ENCODE measurements around the gene TUT7.

TUT7 gene

DNA sequence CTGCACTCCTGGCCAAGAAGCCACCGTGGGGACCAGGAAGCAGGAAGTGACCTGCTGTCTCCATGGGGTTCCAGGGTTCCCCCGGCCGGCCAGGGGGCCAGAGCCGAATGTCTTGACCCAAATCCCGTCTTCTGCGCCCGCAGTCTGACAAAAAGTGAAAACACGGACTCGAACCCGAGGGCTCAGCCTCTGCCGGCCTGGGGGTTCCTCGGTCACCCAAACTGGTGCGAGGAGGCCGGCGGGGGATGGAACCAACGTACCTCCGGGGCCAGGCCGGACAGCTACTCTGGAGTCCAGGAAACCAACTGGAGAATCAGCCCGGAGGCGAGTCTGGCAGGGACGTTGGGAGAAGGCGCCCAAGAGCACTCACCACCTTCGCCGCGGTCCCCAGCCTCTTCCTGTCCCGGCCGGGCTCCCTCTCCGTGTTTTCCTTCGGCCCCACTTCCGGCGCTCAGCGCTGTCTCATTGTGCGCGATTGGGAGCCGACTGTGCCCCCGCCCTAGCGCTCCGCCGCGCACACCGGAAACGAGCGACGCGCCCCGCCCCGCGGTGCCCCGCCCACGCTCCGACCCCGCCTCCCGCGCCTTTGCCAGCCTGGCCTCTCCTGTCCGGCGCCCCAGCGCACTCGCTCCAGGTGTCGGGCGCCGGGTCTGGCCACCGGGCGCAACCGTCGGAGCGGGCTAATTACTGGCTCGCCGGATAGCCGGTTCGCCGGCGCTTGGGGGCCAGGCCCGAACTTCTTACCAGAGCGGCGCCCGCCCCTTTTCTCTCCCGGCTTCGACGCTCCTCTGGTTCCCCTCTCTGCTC is at the start of gene TUT7 (continued):
- TF ChIP-seq TRIM28 (IDR thresholded peaks at IDR 0.05; ENCODE audit: borderline replicate concordance, low read length) (peak; percentile 49; the same call in 1 of the 2 replicates), ZNF701 (tag by site-specific recombination; IDR thresholded peaks at IDR 0.05) (no peak), SCRT2 (tag by site-specific recombination; IDR thresholded peaks at IDR 0.05) (no peak; the same call in 1 of the 2 replicates), ZNF416 (tag by site-specific recombination; IDR thresholded peaks at IDR 0.05) (no peak), ZNF311 (tag by site-specific recombination; IDR thresholded peaks at IDR 0.05; ENCODE audit: borderline replicate concordance) (no peak), ZNF335 (tag by site-specific recombination; conservative IDR thresholded peaks at IDR 0.05) (peak; percentile 67), ZNF530 (tag by site-specific recombination; IDR thresholded peaks at IDR 0.05; ENCODE audit: low read depth) (no peak), KLF7 (tag by site-specific recombination; IDR thresholded peaks at IDR 0.05; ENCODE audit: borderline replicate concordance) (no peak), ZNF391 (tag by site-specific recombination; IDR thresholded peaks at IDR 0.05; ENCODE audit: borderline replicate concordance, low read depth) (no peak), ZNF214 (tag by site-specific recombination; IDR thresholded peaks at IDR 0.05; ENCODE audit: borderline replicate concordance) (no peak), ZNF121 (tag by site-specific recombination; IDR thresholded peaks at IDR 0.05) (0 out of 2 replicates have a peak, but pooled peaks have one; percentile 44), ZNF791 (tag by site-specific recombination; IDR thresholded peaks at IDR 0.05) (no peak), IKZF3 (tag by site-specific recombination; IDR thresholded peaks at IDR 0.05) (no peak; the same call in 1 of the 2 replicates), GLIS2 (tag by site-specific recombination; IDR thresholded peaks at IDR 0.05) (peak; percentile 93), SP7 (tag by site-specific recombination; IDR thresholded peaks at IDR 0.05) (peak; percentile 83), EGR2 (tag by site-specific recombination; IDR thresholded peaks at IDR 0.05; ENCODE audit: low read depth) (peak; percentile 78), ZNF169 (tag by site-specific recombination; IDR thresholded peaks at IDR 0.05) (no peak)
- TF ChIP-seq, protein P1, sequence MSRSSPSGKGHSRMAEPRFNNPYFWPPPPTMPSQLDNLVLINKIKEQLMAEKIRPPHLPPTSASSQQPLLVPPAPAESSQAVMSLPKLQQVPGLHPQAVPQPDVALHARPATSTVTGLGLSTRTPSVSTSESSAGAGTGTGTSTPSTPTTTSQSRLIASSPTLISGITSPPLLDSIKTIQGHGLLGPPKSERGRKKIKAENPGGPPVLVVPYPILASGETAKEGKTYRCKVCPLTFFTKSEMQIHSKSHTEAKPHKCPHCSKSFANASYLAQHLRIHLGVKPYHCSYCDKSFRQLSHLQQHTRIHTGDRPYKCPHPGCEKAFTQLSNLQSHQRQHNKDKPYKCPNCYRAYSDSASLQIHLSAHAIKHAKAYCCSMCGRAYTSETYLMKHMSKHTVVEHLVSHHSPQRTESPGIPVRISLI (tag by site-specific recombination; IDR thresholded peaks at IDR 0.05), result no peak
- TF ChIP-seq, protein P2, sequence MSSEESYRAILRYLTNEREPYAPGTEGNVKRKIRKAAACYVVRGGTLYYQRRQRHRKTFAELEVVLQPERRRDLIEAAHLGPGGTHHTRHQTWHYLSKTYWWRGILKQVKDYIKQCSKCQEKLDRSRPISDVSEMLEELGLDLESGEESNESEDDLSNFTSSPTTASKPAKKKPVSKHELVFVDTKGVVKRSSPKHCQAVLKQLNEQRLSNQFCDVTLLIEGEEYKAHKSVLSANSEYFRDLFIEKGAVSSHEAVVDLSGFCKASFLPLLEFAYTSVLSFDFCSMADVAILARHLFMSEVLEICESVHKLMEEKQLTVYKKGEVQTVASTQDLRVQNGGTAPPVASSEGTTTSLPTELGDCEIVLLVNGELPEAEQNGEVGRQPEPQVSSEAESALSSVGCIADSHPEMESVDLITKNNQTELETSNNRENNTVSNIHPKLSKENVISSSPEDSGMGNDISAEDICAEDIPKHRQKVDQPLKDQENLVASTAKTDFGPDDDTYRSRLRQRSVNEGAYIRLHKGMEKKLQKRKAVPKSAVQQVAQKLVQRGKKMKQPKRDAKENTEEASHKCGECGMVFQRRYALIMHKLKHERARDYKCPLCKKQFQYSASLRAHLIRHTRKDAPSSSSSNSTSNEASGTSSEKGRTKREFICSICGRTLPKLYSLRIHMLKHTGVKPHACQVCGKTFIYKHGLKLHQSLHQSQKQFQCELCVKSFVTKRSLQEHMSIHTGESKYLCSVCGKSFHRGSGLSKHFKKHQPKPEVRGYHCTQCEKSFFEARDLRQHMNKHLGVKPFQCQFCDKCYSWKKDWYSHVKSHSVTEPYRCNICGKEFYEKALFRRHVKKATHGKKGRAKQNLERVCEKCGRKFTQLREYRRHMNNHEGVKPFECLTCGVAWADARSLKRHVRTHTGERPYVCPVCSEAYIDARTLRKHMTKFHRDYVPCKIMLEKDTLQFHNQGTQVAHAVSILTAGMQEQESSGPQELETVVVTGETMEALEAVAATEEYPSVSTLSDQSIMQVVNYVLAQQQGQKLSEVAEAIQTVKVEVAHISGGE (tag by site-specific recombination; conservative IDR thresholded peaks at IDR 0.05; ENCODE audit: low read depth), result peak; percentile 99
- TF ChIP-seq, protein P3, sequence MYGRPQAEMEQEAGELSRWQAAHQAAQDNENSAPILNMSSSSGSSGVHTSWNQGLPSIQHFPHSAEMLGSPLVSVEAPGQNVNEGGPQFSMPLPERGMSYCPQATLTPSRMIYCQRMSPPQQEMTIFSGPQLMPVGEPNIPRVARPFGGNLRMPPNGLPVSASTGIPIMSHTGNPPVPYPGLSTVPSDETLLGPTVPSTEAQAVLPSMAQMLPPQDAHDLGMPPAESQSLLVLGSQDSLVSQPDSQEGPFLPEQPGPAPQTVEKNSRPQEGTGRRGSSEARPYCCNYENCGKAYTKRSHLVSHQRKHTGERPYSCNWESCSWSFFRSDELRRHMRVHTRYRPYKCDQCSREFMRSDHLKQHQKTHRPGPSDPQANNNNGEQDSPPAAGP (tag by site-specific recombination; IDR thresholded peaks at IDR 0.05), result peak; percentile 93
- TF ChIP-seq, protein P4, sequence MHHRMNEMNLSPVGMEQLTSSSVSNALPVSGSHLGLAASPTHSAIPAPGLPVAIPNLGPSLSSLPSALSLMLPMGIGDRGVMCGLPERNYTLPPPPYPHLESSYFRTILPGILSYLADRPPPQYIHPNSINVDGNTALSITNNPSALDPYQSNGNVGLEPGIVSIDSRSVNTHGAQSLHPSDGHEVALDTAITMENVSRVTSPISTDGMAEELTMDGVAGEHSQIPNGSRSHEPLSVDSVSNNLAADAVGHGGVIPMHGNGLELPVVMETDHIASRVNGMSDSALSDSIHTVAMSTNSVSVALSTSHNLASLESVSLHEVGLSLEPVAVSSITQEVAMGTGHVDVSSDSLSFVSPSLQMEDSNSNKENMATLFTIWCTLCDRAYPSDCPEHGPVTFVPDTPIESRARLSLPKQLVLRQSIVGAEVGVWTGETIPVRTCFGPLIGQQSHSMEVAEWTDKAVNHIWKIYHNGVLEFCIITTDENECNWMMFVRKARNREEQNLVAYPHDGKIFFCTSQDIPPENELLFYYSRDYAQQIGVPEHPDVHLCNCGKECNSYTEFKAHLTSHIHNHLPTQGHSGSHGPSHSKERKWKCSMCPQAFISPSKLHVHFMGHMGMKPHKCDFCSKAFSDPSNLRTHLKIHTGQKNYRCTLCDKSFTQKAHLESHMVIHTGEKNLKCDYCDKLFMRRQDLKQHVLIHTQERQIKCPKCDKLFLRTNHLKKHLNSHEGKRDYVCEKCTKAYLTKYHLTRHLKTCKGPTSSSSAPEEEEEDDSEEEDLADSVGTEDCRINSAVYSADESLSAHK (tag by site-specific recombination; IDR thresholded peaks at IDR 0.05), result no peak
- TF ChIP-seq, protein P5, sequence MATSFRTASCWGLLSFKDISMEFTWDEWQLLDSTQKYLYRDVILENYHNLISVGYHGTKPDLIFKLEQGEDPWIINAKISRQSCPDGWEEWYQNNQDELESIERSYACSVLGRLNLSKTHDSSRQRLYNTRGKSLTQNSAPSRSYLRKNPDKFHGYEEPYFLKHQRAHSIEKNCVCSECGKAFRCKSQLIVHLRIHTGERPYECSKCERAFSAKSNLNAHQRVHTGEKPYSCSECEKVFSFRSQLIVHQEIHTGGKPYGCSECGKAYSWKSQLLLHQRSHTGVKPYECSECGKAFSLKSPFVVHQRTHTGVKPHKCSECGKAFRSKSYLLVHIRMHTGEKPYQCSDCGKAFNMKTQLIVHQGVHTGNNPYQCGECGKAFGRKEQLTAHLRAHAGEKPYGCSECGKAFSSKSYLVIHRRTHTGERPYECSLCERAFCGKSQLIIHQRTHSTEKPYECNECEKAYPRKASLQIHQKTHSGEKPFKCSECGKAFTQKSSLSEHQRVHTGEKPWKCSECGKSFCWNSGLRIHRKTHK (tag by site-specific recombination; IDR thresholded peaks at IDR 0.05), result no peak
- TF ChIP-seq, protein P6, sequence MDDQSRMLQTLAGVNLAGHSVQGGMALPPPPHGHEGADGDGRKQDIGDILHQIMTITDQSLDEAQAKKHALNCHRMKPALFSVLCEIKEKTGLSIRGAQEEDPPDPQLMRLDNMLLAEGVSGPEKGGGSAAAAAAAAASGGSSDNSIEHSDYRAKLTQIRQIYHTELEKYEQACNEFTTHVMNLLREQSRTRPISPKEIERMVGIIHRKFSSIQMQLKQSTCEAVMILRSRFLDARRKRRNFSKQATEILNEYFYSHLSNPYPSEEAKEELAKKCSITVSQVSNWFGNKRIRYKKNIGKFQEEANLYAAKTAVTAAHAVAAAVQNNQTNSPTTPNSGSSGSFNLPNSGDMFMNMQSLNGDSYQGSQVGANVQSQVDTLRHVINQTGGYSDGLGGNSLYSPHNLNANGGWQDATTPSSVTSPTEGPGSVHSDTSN (CRISPR knock-in tag; IDR thresholded peaks at IDR 0.05), result no peak
